ENCODE measurements around the gene E2F1.
"Not testable (repeated sequence)": the region's sequence is repeated elsewhere in the genome, so short reads cannot be mapped to it uniquely, and the experiment has no call there.

Gene E2F1

GRCh38 chr20:33710681-33711445 is 24.7 kb upstream of the E2F1 start:
- FAIRE-seq: no peak

GRCh38 chr20:33709905-33710541 is 23.8 kb upstream of the E2F1 start:
- no peak for FAIRE-seq

DNA sequence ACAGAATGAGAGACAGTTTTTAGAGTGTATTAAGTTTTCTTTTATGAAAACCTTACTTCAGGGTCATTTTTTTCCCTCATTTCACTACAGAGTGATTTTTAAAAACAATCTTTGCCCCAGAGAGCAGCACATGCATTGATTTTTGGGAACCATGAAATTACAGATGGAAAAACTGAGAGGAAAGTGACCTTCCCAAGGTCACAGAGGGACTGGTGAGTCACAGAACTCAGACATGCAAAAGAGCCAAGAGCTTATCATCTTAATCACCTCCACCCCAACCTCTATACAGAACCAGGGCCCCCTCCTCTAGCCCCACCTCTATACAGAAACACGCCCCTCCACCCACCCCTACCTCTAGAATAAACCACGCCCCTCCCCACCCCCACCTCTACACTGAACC is 23.2 kb upstream of the E2F1 start:
- no peak for FAIRE-seq

- no peak for FAIRE-seq
Measured at GRCh38 chr20:33707668-33708067, 21.5 kb upstream of the E2F1 start.

GRCh38 chr20:33704197-33704924 is 18.2 kb upstream of the E2F1 start:
- no peak for FAIRE-seq

GRCh38 chr20:33703498-33704137 is 17.4 kb upstream of the E2F1 start:
- FAIRE-seq: no peak

DNA sequence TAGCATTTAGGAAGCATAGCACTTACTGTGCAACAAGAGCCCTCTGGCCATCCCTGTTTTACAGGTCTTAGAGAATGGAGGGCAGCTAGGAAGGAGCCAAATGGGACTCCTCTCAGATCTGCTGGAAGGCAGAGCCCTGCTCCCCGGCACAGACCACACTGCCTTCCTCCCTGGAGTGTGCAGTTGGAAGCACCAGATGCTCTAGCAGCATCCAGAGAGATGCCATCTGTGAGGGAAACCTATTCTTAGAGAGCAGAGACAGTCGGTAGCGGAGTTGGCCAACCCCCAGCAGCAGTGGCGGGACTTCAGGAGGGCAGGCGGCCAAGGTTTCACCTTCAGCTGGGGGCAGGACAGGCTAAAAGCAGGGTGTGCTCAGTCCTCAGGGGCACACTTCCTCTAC is 16.7 kb upstream of the E2F1 start:
- no peak for FAIRE-seq

DNA sequence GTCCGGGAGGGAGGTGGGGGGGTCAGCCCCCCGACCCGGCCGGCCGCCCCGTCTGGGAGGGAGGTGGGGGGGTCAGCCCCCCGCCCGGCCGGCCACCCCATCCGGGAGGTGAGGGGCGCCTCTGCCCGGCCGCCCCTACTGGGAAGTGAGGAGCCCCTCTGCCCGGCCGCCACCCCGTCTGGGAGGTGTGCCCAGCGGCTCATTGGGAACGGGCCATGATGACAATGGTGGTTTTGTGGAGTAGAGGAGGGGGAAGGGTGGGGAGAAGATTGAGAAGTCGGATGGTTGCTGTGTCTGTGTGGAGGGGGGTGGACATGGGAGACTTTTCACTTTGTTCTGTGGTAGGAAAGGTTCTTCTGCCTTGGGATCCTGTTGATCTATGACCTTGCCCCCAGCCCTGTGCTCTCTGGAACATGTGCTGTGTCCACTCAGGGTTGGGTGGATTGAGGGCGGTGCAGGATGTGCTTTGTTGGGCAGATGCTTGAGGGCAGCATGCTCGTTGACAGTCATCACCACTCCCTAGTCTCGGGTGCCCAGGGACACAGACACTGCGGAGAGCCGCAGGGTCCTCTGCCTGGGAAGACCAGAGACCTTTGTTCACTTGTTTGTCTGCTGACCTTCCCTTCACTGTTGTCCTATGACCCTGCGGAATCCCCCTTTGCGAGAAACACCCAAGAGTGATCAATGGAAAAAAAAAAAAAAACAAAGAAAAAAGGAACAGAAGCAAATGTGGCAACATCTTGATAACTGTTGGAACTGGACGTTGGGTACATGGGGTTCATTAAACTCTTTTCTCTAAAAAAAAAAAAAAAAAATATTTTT is 15.7 kb upstream of the E2F1 start:
- FAIRE-seq: no peak

- FAIRE-seq: not testable (repeated sequence)
Measured at GRCh38 chr20:33700696-33701441, 14.7 kb upstream of the E2F1 start.

DNA sequence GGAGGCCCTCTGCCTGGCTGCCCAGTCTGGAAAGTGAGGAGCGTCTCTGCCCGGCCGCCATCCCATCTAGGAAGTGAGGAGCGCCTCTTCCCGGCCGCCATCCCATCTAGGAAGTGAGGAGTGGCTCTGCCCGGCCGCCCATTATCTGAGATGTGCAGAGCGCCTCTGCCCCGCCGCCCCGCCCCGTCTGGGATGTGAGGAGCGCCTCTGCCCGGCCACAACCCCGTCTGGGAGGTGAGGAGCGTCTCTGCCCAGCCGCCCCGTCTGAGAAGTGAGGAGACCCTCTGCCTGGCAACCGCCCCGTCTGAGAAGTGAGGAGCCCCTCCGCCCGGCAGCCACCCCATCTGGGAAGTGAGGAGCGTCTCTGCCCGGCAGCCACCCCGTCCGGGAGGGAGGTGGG is 12.8 kb upstream of the E2F1 start:
- FAIRE-seq: not testable (repeated sequence)

- no peak for FAIRE-seq
Measured at GRCh38 chr20:33697129-33697528, 10.9 kb upstream of the E2F1 start.

DNA sequence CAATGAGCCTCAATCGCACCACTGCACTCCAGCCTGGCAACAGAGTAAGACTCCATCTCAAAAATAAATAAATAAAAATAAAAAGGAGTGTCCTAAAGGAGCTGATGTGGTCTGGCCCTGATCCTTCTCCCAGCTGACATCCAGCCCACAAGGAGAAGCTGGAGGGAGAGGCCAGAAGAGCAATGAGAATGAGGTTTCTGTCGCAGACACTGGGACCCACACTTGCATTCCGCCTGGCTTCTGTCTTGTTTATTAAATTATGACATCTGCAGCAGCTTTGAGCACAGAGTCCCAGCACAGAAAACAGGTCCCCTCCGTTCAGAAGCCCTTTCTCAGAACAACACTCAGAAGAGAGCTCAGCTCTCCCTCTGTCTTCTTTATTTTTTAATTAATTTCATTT is 10.3 kb upstream of the E2F1 start:
- no peak for FAIRE-seq

DNA sequence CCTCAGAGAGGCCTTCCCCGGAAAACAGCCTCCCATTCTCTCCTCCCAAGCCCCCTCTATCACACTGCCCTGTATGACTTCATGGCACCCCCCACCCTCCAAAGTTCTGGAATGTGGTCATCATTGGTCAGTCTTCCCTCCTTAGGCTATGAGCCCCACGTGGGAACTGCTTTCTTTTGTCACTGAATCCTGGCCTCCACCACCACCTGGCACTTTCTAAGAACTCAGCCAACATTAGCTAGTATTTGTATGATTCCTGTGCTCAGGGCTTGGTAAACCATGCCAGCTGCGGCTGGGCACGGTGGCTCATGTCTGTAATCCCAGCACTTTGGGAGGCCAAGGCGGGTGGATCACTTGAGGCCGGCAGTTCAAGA is 8.4 kb upstream of the E2F1 start:
- no peak for FAIRE-seq

DNA sequence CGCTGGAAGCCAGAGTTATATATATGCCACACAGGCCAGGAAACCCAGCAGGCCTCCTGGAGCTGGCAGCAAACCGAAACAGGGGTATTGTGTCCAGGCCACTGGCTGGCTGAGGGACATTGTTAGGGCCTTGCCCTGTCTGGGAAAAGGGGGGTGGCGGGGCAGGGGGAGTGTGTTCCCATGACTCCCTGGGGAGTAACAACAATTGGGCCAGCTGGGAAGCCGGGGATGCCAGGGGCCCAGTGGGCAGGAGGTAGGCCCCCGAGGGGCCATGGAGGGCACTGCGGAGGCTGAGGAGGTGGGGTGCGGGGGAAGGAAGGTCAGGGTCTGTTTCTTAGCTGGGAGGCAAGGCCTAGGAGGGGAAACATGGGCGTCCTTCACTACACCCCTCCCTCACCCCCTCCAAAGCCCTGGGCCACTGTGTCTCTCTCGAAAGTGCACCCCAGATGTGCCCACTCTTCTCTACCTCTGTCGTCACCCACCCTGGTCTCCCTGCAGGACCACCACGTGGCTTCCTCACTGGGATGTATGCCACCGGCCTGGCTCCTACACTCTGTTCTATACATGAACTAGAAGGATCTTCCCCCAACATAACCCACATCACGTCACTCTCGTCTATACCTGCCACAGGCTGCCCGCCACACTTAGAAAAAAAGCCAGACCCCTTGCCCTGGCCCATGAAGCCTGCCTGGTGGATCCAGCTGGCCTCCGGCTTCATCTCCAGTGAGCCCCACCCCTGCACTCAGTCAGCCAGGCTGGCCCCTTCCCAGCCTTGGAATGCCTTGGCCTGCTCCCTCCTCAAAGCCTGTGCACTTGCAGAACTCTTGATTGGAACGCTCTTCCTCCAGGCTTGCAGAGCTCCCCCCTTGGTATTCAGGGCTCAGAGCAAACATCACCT is 7.8 kb upstream of the E2F1 start:
- no peak for FAIRE-seq

GRCh38 chr20:33693289-33693688 is 7.1 kb upstream of the E2F1 start:
- FAIRE-seq: no peak

DNA sequence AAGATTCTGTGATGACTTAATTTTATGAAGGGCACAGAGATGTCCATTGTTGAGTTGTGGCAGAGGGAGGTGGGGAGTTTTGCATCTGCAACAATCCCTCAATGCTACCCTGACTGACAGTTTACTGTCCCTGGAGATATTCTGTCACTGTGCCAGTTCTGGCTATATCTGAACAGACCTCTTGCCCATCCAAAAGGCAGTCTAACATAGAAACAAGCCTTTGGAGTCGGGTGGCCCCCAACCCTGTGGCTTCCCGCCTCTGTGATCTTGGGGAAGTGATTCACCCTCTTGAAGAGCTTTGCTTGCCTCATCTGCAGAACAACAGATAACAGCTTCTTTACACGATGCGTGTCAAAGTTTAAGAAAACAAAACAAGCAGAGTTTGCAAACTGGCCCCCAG is 3.8 kb upstream of the E2F1 start:
- FAIRE-seq: no peak

DNA sequence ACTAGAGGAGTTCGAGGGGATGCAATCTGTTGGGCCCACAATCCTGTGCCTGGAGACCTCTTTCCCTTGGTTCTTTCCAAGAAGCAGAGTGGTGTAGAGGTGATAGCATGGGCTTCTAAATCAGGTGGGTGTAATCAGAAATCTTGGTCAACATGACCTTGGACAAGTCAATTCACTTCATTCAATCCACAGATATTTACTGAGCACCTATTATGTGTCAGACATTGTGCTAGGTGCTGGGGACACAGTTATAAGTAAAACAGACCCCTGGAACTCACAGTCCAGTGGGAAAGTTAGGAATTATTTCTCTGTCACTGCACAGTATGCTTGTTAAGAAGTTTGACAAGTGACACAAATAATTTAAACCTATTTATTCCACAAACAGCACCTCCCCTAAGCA is 3.3 kb upstream of the E2F1 start:
- no peak for FAIRE-seq

- no peak for FAIRE-seq
Measured at GRCh38 chr20:33688938-33689424, 2.8 kb upstream of the E2F1 start.

DNA sequence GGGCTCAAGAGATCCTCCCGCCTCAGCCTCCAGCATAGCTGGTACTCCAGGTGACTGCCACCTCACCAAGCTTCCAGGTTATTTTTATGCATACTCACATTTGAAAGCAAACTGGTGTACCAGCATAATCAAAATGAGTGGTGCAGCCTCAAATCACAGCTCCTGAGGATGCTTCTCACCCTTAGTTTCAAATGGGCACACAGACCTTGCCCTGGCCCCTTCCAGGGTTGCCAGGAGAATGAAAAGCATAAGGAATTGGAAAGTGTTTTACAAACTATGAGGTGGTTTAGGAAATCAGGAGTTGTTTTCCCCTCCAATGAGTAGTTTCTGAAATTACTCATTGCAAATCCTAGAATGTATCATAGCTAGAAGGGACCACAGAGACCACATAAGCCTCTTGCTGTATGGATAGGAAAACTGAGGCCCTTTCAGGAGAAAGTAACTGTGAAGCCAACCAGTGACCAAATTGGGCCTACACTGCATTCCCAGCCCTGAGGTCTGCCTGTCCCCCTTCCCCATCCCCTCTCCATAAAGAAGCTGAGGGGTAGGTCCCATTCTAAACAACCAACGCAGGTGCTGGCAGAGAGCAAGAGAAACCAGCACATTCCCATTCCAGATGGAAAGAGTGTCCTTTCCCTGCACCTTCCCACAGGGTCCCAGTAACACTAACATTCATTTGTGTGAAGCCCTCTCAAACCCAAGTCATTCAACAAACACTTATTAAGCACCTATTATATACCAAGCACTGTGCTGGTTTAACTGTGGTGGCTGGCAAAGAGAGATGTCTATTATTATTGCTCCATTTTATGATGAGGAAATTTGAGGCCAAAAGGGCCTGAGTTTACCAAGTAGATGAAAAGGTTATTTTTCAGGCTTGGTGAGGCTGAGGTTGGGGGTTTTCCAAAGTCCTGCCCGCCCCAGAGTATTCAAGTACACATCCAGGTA is 2.1 kb upstream of the E2F1 start:
- FAIRE-seq: no peak
